Thyroid gland (tissue), 4 donors: ENCODE measurements around the gene PTK7. TPM values are rescaled to one million over a fixed set of nuclear protein-coding genes. Genes with fewer than 3 reads are reported as not detected.
A peak's percentile ranks its signal among the peaks of the same experiment; 100 is the strongest.

ENCODE experiments used
- DNase-seq, 2 donors: peaks; one replicate each; pipeline ENCODE4 v3.0.0-alpha.2; 2019
- H3K27ac ChIP-seq, 3 donors: fragments of 200-600 bp; sonication (generic); 1 replicate in 2 of 3; 2 replicates in 1 of 3; pipeline ENCODE4 v1.5.1; 2016 to 2019; ENCODE audit warnings: mild to moderate bottlenecking in 1 of 3, moderate library complexity in 1 of 3
- H3K27me3 ChIP-seq: fragments of 200-600 bp; sonication (generic); one replicate; pipeline ENCODE4 v1.5.1; 2019
- H3K36me3 ChIP-seq, 2 donors: fragments of 200-600 bp; sonication (generic); one replicate each; pipeline ENCODE4 v1.5.1; 2016 to 2019
- H3K4me1 ChIP-seq, 2 donors: fragments of 200-600 bp; sonication (generic); one replicate each; pipeline ENCODE4 v1.5.1; 2017 to 2019
- H3K4me3 ChIP-seq, 3 donors: fragments of 200-600 bp; sonication (generic); replicated peaks in 1 of 3; 1 replicate in 2 of 3; 2 replicates in 1 of 3; pipeline ENCODE4 v1.5.1; 2016; ENCODE audit warnings: mild to moderate bottlenecking in 1 of 3
- H3K9me3 ChIP-seq: fragments of 200-600 bp; sonication (generic); one replicate; pipeline ENCODE4 v1.5.1; 2017
- POLR2A ChIP-seq, 2 donors: fragments of 450-650 bp; IDR thresholded peaks; one replicate each; pipeline ENCODE4 v1.6.1; 2017; ENCODE audit warnings: antibody characterized with exemption in 2 of 2, mild to moderate bottlenecking in 2 of 2, moderate library complexity in 1 of 2
- WGBS, 2 donors: methylation state at CpG; one replicate each; pipeline ENCODE4 v1.1.5; 2017; 5-methylcytosine and 5-hydroxymethylcytosine counted together
- intact Hi-C: fragments of 100-400 bp; cut with DNase I; formaldehyde crosslinking; loops from one replicate; pipeline ENCODE4 v1.15.1; 2023
- total RNA-seq, 4 donors: library from RNA; depleted of rRNA; stranded (reverse); fragments of >200 nt; gene quantifications; one replicate each; pipeline ENCODE4 v1.2.3, GENCODE V29; 2016
- TF ChIP-seq, protein P1 (sequence below), 6 experiments: fragments of 200-600 bp in 3 of 6; fragments of 450-650 bp in 3 of 6; sonication (generic) in 3 of 6; IDR thresholded peaks; one replicate each; pipeline ENCODE4 v1.5.1; 2016 to 2019; ENCODE audit warnings: antibody characterized with exemption in 6 of 6, mild to moderate bottlenecking in 2 of 6, inconsistent platforms in 1 of 6, moderate library complexity in 1 of 6

PTK7 gene
- total RNA-seq, 4 donors from 2014 or later: 43.8 to 58.9 (median 55.0) TPM

DNA sequence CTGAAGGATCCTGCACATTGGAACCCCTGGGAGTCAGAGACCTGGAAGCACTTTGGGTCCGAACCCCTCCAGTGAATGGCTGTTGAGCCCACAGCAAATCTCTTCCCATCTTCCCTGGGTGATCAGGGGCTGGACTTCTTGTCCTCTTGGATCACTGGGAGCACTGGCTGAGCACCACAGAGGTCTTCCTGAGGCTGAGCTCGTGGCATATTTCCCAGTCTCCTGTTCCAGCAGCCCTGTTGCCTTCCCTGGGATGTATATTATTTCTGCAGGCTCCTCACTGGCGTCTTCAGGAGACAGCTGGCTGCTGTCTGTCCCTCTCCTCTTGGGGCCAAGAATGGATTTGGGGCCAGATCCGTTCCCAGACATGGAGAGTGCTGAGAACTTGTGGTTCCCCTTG, 43.4 kb downstream of the PTK7 start:
- intact Hi-C loops: no loop called here
- H3K4me1 ChIP-seq: no peaks in the 10 kb centered on the region
- no peaks in the 10 kb centered on the region for H3K27me3 ChIP-seq
- TF ChIP-seq, protein P1, sequence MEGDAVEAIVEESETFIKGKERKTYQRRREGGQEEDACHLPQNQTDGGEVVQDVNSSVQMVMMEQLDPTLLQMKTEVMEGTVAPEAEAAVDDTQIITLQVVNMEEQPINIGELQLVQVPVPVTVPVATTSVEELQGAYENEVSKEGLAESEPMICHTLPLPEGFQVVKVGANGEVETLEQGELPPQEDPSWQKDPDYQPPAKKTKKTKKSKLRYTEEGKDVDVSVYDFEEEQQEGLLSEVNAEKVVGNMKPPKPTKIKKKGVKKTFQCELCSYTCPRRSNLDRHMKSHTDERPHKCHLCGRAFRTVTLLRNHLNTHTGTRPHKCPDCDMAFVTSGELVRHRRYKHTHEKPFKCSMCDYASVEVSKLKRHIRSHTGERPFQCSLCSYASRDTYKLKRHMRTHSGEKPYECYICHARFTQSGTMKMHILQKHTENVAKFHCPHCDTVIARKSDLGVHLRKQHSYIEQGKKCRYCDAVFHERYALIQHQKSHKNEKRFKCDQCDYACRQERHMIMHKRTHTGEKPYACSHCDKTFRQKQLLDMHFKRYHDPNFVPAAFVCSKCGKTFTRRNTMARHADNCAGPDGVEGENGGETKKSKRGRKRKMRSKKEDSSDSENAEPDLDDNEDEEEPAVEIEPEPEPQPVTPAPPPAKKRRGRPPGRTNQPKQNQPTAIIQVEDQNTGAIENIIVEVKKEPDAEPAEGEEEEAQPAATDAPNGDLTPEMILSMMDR (IDR thresholded peaks at IDR 0.05): no peak
- TF ChIP-seq POLR2A (IDR thresholded peaks at IDR 0.05): no peak
- no peak overlapping the region for H3K27ac ChIP-seq
- no peaks in the 10 kb centered on the region for H3K36me3 ChIP-seq
- no peaks in the 10 kb centered on the region for H3K9me3 ChIP-seq
- no peak overlapping the region for H3K4me3 ChIP-seq
- DNase-seq: no peak
- WGBS, 2 donors: 81 to 91% methylated on average over 4 of the region's 4 CpGs

DNA sequence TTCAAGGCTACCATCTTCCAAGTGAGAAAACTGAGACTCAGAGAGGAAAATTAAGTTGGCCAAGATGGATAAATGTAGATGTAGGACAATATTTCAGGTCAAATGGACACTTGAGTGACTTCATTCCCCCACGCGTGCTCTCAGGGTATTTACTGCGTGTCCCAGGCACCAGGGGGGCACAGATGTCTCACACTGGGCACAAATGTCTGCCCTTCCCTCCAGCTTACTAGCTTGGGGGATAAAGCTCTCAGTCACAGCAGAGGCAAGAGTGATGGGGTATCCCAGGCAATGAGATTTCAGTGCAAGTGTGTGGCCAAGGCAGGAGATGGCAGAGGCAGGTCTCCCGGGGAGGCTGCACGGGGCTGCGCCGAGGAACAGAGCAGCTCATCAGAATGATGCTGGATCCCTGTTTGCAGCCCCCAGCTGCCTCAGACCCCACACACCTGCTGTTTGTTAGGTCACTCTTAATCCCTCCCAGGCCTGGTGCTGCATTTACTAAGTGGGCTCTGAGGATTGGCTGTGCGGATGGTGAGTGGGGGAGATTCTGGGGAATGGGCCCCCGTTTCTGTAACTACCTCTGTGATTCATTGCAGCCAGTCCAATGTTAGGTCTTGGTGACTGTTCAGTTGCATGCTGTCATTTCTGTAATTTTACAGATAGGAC, 44.1 kb downstream of the PTK7 start:
- intact Hi-C loops: no loop called here
- WGBS, 2 donors: 89 to 96% methylated on average over 9 of the region's 9 CpGs

DNA sequence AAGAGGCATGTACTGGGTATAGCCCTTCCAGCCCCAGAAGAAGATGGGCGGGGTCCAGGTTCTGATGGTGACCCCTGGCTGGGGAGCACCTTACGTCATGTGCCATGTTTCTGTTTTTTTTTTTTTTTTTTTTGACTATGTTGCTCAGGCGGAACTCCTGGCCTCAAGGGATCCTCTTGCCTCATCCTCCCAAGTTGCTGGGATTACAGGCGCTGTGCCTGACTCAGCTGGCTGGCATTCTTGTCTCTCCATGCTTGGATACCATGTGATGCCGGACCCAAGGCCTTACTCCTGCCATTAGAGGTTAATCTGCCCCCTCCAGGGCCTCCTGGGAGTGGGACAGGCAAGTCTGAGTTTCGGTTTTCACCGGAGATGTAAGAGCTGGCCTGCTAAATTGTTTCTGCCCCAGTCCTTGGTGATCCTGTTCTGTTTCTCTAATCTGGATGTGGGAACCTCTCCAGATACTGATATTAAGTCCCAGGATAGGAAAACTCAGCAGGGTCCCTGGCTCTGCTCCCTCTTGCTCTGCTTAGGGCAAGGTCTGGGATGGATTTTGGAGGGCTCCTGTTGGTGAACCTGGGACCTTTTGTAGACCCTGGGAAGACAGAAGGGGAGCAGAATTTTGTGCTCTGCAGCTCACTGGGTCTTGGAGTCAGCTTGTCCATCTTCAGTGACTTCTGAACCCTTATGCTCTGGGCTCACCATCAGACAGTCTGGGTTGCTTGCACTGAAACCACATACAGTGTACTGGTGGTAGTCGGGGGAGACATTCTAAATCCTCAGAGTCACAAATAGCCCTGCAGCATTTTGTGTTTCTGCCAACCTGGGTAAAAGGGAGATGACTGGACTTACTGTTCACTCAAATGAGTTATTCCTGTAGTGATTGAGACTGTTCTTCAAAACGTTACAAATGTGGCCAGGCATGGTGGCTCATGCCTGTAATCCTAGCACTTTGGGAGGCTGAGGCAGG, 45.1 kb downstream of the PTK7 start:
- intact Hi-C loops: no loop called here
- H3K4me1 ChIP-seq: no peaks in the 10 kb centered on the region
- peak overlapping the region in 1 of 3 donors; percentile 33 for H3K27ac ChIP-seq
- no peaks in the 10 kb centered on the region for H3K27me3 ChIP-seq
- peak; percentile 25 to 42 for DNase-seq
- no peak overlapping the region for H3K4me3 ChIP-seq
- 67 to 69% methylated on average over 7 to 9 of the region's 9 CpGs for WGBS, 2 donors
- H3K36me3 ChIP-seq: no peaks in the 10 kb centered on the region
- no peak for TF ChIP-seq POLR2A (IDR thresholded peaks at IDR 0.05)
- TF ChIP-seq, protein P1 (IDR thresholded peaks at IDR 0.05): no peak
- no peaks in the 10 kb centered on the region for H3K9me3 ChIP-seq

More for the DNA sequence above, 44.1 kb downstream of the PTK7 start:
- Histone ChIP-seq H3K36me3 (no peaks in the 10 kb centered on the region), H3K4me1 (no peaks in the 10 kb centered on the region), H3K9me3 (no peaks in the 10 kb centered on the region), H3K27ac (no peak overlapping the region), H3K4me3 (no peak overlapping the region), H3K27me3 (no peaks in the 10 kb centered on the region)
- no peak for TF ChIP-seq POLR2A (IDR thresholded peaks at IDR 0.05)
- TF ChIP-seq, protein P1 (IDR thresholded peaks at IDR 0.05): no peak
- no peak for DNase-seq

DNA sequence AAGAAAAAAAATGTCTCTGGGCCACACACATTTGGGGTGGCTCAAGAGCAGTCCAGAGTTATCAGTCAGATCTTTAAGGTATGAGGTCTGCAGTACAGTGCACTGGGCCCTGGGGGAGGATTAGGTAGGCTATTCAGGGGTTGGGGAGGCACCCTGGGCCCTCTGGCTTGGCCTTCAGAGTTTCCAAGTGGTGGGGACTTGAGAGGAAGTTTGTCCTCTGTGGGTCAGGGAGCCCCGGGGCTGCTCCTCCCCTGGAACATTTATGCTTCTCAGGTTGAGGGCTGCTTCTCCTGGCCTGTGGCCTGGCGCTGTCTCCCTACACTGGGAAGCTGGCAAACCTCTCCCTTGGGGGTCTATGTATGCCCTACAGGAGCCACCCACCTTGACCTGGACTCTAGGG, 46.0 kb downstream of the PTK7 start:
- TF ChIP-seq, protein P1 (IDR thresholded peaks at IDR 0.05): no peak
- no peak for TF ChIP-seq POLR2A (IDR thresholded peaks at IDR 0.05)
- H3K9me3 ChIP-seq: no peaks in the 10 kb centered on the region
- H3K36me3 ChIP-seq: no peaks in the 10 kb centered on the region
- WGBS, 2 donors: 40 to 79% methylated on average over 1 to 2 of the region's 2 CpGs
- no peak for DNase-seq
- intact Hi-C loops: no loop called here
- H3K27ac ChIP-seq: no peak overlapping the region
- H3K4me3 ChIP-seq: no peak overlapping the region
- no peaks in the 10 kb centered on the region for H3K27me3 ChIP-seq
- no peaks in the 10 kb centered on the region for H3K4me1 ChIP-seq
